ENCODE results near the gene KCNJ14. TPM values are rescaled to one million over a fixed set of nuclear protein-coding genes. Genes with fewer than 3 reads are reported as not detected.

Gene KCNJ14
- total RNA-seq, 4 donors from 2014 or later, result 4.2 to 4.7 (median 4.6) TPM

GRCh38 chr19:48496959-48497727 is 41.8 kb downstream of the KCNJ14 start:
- H3K4me3 ChIP-seq, result no peak overlapping the region
- peaks cover 36% of the 10 kb centered on the region for H3K27me3 ChIP-seq

DNA sequence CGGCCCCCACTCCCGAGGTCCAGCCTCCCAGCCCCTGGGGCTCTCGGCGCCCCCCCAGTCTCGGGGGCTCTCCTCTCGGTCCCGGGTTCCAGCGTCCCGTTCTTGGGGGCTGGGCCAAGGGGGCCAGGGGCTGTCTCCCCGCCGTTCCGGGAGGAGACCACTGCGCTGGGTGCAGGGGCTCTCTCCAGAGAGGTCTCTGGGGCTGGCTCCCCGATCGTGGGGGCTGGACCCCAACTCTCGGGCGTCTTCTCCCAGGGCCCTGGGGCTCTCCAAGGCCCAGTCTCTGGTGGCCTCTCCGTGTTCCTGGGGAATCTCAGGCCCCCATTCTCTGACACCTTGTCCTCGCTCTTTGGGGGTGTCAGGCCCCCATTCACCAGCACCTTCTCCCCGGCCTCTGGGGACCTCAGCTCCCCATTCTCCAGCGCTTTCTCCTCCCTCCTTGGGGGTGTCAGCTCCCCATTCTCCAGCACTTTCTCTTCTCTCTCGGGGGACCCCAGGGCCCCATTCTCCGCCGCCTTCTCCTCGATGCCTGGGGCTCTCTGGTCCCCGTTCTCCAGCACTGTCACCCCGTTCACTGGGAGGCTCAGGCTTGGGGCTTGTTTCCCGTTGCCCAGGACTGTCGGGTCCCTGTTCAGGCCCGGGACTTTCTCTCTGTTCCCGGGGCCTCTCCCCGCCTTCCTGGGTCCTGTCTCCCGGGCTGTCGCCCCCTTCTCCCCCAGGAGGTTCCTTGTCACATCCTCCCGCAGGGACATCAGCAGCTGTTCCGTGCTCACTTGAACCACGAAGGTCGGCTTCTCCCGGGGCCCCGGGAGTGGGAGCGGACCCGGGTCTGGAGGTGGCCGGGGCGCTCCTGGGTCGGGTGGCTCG is 42.6 kb downstream of the KCNJ14 start:
- no peak for DNase-seq (ENCODE audit: low spot score in 2 of 2)
- Histone ChIP-seq H3K36me3 (no peaks in the 10 kb centered on the region), H3K27me3 (peaks cover 36% of the 10 kb centered on the region), H3K4me1 (peaks cover 43% of the 10 kb centered on the region), H3K27ac (no peak overlapping the region), H3K4me3 (peak overlapping the region; percentile 18), H3K9me3 (no peaks in the 10 kb centered on the region)
- TF ChIP-seq, protein P1, sequence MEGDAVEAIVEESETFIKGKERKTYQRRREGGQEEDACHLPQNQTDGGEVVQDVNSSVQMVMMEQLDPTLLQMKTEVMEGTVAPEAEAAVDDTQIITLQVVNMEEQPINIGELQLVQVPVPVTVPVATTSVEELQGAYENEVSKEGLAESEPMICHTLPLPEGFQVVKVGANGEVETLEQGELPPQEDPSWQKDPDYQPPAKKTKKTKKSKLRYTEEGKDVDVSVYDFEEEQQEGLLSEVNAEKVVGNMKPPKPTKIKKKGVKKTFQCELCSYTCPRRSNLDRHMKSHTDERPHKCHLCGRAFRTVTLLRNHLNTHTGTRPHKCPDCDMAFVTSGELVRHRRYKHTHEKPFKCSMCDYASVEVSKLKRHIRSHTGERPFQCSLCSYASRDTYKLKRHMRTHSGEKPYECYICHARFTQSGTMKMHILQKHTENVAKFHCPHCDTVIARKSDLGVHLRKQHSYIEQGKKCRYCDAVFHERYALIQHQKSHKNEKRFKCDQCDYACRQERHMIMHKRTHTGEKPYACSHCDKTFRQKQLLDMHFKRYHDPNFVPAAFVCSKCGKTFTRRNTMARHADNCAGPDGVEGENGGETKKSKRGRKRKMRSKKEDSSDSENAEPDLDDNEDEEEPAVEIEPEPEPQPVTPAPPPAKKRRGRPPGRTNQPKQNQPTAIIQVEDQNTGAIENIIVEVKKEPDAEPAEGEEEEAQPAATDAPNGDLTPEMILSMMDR (IDR thresholded peaks at IDR 0.05), result no peak
- no peak for TF ChIP-seq POLR2A (IDR thresholded peaks at IDR 0.05)
- TF ChIP-seq EP300 (IDR thresholded peaks at IDR 0.05), result no peak
- no peak for TF ChIP-seq POLR2AphosphoS5 (IDR thresholded peaks at IDR 0.05)
- WGBS, result 63% methylated on average over 42 of the region's 46 CpGs

More at GRCh38 chr19:48496959-48497727, 41.8 kb downstream of the KCNJ14 start:
- WGBS, result 69% methylated on average over 45 of the region's 45 CpGs
- no peak overlapping the region for H3K27ac ChIP-seq
- peaks cover 45% of the 10 kb centered on the region for H3K4me1 ChIP-seq
- H3K36me3 ChIP-seq, result no peaks in the 10 kb centered on the region
- TF ChIP-seq, protein P1 (IDR thresholded peaks at IDR 0.05), result no peak
- TF ChIP-seq EP300 (IDR thresholded peaks at IDR 0.05) (no peak), POLR2A (IDR thresholded peaks at IDR 0.05) (no peak), POLR2AphosphoS5 (IDR thresholded peaks at IDR 0.05) (no peak)
- no peaks in the 10 kb centered on the region for H3K9me3 ChIP-seq
- DNase-seq (ENCODE audit: low spot score in 2 of 2), result no peak

DNA sequence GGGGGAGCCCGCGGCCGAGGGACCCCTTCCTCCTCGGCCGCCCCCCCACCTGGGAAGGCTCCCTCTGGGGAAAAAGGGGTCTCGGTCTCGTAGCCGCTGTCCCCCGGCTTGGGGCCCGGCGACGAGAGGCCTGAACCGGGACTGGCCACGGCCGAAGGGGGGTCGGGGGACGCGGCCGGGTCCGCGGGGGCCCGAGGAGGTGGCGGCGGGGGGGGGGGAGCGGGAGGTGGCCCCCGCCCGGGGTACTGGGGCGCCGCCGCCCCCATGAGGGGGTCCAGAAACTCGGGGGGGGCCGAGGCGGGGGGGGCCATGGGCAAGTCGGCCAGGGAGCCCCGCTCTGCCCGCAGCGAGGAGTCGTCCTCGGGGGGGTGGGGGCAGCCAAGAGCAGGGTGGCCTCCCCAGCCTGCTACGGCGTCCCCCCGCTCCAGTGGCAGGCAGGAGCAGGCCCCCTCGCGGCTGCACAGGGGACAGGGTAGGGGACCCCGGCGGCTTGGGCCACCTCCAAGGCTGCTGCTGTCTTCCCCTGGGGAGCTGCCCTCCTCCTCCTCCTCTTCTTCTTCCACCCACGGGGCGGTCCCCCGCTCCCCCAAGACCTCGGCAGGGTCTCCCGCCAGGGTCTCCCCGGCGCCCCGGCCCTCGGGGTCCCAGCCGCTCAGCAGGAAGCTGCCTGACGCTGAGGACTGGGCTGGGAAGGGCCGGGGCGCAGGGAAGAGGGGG is 43.4 kb downstream of the KCNJ14 start:
- Histone ChIP-seq H3K36me3 (no peaks in the 10 kb centered on the region), H3K27ac (no peak overlapping the region), H3K4me3 (peak overlapping the region; percentile 18), H3K4me1 (peaks cover 43% of the 10 kb centered on the region), H3K27me3 (peaks cover 36% of the 10 kb centered on the region), H3K9me3 (no peaks in the 10 kb centered on the region)
- TF ChIP-seq POLR2A (IDR thresholded peaks at IDR 0.05), result no peak
- TF ChIP-seq, protein P1 (IDR thresholded peaks at IDR 0.05), result no peak
- no peak for TF ChIP-seq POLR2AphosphoS5 (IDR thresholded peaks at IDR 0.05)
- TF ChIP-seq EP300 (IDR thresholded peaks at IDR 0.05), result no peak
- DNase-seq (ENCODE audit: low spot score in 2 of 2), result no peak
- 34% methylated on average over 17 of the region's 59 CpGs for WGBS

DNA sequence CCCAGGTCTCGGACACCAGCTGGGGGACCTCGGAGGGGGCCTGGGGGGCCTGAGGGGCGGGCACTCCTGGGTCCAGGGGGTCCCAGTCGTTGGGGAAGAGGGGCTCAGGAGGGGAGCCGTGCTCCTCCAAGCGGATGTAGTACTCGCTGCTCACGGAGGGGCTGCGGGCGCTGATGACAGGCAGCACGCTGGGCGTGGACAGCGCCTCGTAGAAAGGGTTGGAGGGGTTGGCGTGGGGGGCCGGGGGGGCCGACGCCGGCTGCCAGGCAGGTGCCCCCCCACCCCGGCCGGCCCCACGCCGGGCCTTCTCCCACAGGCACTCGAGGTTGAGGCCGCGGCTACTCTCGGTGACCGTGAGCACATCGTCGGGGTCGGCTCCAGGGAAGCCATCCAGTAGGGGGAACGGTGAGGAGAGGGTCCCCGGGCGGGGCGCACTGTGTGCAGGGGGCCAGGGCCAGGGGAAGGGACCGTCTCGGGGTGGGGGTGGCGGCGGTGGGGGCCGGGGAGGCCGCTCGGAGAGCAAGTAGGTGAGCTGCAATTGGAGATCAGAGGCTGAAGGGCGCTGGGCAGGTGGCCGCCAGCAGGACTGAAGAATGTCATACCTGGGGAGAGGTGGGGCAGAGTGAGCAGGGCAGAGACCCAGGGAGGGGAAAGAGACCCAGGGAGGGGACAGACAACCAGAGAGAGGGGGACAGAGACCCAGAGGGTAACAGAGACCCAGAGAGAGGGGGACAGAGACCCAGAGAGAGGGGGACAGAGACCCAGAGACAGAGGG is 44.1 kb downstream of the KCNJ14 start:
- no peak for DNase-seq (ENCODE audit: low spot score in 2 of 2)
- peak overlapping the region; percentile 18 for H3K4me3 ChIP-seq

More for the DNA sequence above, 44.1 kb downstream of the KCNJ14 start:
- Histone ChIP-seq H3K27ac (no peak overlapping the region), H3K4me1 (peaks cover 37% of the 10 kb centered on the region), H3K36me3 (no peaks in the 10 kb centered on the region), H3K27me3 (peaks cover 36% of the 10 kb centered on the region), H3K9me3 (no peaks in the 10 kb centered on the region)
- TF ChIP-seq POLR2A (IDR thresholded peaks at IDR 0.05) (no peak), EP300 (IDR thresholded peaks at IDR 0.05) (no peak), POLR2AphosphoS5 (IDR thresholded peaks at IDR 0.05) (no peak)
- TF ChIP-seq, protein P1 (IDR thresholded peaks at IDR 0.05), result no peak
- 83% methylated on average over 7 of the region's 44 CpGs for WGBS
